ENCODE results near the gene TLR10. TPM values are rescaled to one million over a fixed set of nuclear protein-coding genes. Genes with fewer than 3 reads are reported as not detected.

The TLR10 gene
- total and polyA plus RNA-seq, 8 donors = 0.15 to 1.1 (median 0.66) TPM; not detected in 4

GRCh38 chr4:38803833-38804653, 21.3 kb upstream of the TLR10 start:
- Histone ChIP-seq H3K27ac (peak overlapping the region in 4 of 5 donors; percentile 42 to 81 (median 72)), H3K4me1 (peaks cover 0 to 30% (median 15%) of the 10 kb centered on the region in 4 donors), H3K9me3 (no peaks in the 10 kb centered on the region), H3K36me3 (peaks cover 0 to 19% (median 18%) of the 10 kb centered on the region in 4 donors), H3K27me3 (no peaks in the 10 kb centered on the region), H3K4me3 (peak overlapping the region; percentile 13 to 33 (median 31))
- TF ChIP-seq POLR2AphosphoS5 (IDR thresholded peaks at IDR 0.05) = no peak
- no peak for TF ChIP-seq EP300 (IDR thresholded peaks at IDR 0.05)
- TF ChIP-seq POLR2A (IDR thresholded peaks at IDR 0.05) = no peak
- no peak for TF ChIP-seq CTCF (IDR thresholded peaks at IDR 0.05)
- 15 to 31% (median 24%) methylated on average over 6 of the region's 6 CpGs for WGBS, 5 donors
- intact Hi-C loops (cut with DNase I; ENCODE audit: low total_unique reads) = no loop called here
- DNase-seq = peak in 1 of 2 donors; percentile 34

GRCh38 chr4:38802561-38803355, 20.0 kb upstream of the TLR10 start:
- H3K27me3 ChIP-seq = no peaks in the 10 kb centered on the region
- no peak for DNase-seq
- 84 to 95% (median 92%) methylated on average over 15 of the region's 15 CpGs for WGBS, 5 donors
- intact Hi-C loops (cut with DNase I; ENCODE audit: low total_unique reads) = no loop called here
- H3K4me3 ChIP-seq = peak overlapping the region in 2 of 4 donors; percentile 33
- peaks cover 0 to 30% (median 15%) of the 10 kb centered on the region in 4 donors for H3K4me1 ChIP-seq
- no peaks in the 10 kb centered on the region for H3K9me3 ChIP-seq
- TF ChIP-seq POLR2AphosphoS5 (IDR thresholded peaks at IDR 0.05) (no peak), CTCF (IDR thresholded peaks at IDR 0.05) (no peak), POLR2A (IDR thresholded peaks at IDR 0.05) (no peak), EP300 (IDR thresholded peaks at IDR 0.05) (no peak)
- H3K27ac ChIP-seq = peak overlapping the region in 1 of 5 donors; percentile 72
- H3K36me3 ChIP-seq = peaks cover 0 to 32% (median 28%) of the 10 kb centered on the region in 4 donors

- Histone ChIP-seq H3K27me3 (no peaks in the 10 kb centered on the region), H3K36me3 (peaks cover 0 to 46% (median 30%) of the 10 kb centered on the region in 4 donors), H3K27ac (peak overlapping the region in 1 of 5 donors; percentile 11), H3K4me3 (peak overlapping the region in 2 of 4 donors; percentile 33), H3K4me1 (peaks cover 0 to 29% (median 15%) of the 10 kb centered on the region in 4 donors), H3K9me3 (peaks cover 0 to 3% (median 0%) of the 10 kb centered on the region in 4 donors)
- 89 to 97% (median 95%) methylated on average over 3 of the region's 3 CpGs for WGBS, 5 donors
- DNase-seq = no peak
- TF ChIP-seq POLR2A (IDR thresholded peaks at IDR 0.05) = no peak
- TF ChIP-seq EP300 (IDR thresholded peaks at IDR 0.05) = no peak
- intact Hi-C loops (cut with DNase I; ENCODE audit: low total_unique reads) = no loop called here
These were observed 18.2 kb upstream of the TLR10 start for GRCh38 chr4:38800961-38801450.

- Histone ChIP-seq H3K27me3 (no peaks in the 10 kb centered on the region), H3K27ac (peak overlapping the region in 1 of 5 donors; percentile 11), H3K36me3 (peaks cover 0 to 52% (median 33%) of the 10 kb centered on the region in 4 donors), H3K4me1 (peaks cover 0 to 24% (median 13%) of the 10 kb centered on the region in 4 donors), H3K4me3 (no peak overlapping the region), H3K9me3 (peaks cover 0 to 3% (median 0%) of the 10 kb centered on the region in 4 donors)
- no peak for TF ChIP-seq CTCF (IDR thresholded peaks at IDR 0.05)
- no peak for TF ChIP-seq POLR2A (IDR thresholded peaks at IDR 0.05)
- no peak for TF ChIP-seq POLR2AphosphoS5 (IDR thresholded peaks at IDR 0.05)
- no peak for TF ChIP-seq EP300 (IDR thresholded peaks at IDR 0.05)
- intact Hi-C loops (cut with DNase I; ENCODE audit: low total_unique reads) = no loop called here
- no peak for DNase-seq
- 80 to 97% (median 86%) methylated on average over 2 of the region's 2 CpGs for WGBS, 5 donors
These were observed 17.6 kb upstream of the TLR10 start for GRCh38 chr4:38800366-38800765.
